B cell (primary cell): Measurements from ENCODE around the gene SLC23A2. TPM values are rescaled to one million over a fixed set of nuclear protein-coding genes. Genes with fewer than 3 reads are reported as not detected.

Source experiments
- ATAC-seq: fragments of 200-7000 bp; cut with Tn5 transposase; one replicate; pipeline ENCODE4 v1.10.0; 2021; ENCODE audit warnings: low read depth, mild to moderate bottlenecking, moderate number of reproducible peaks, moderate library complexity
- CTCF ChIA-PET: fragments of 350-600 bp; sonication (Branson Sonifier 250); formaldehyde crosslinking; loops from one replicate; lab custom pipeline; 2021; ENCODE audit warnings: antibody characterized with exemption, inconsistent platforms; lab: Charles Lee
- POLR2A ChIA-PET: fragments of 350-600 bp; sonication (Branson Sonifier 250); formaldehyde crosslinking; loops from one replicate; lab custom pipeline; 2021; ENCODE audit warnings: antibody characterized with exemption; lab: Charles Lee
- DNase-seq: peaks from one replicate; pipeline ENCODE4 v3.0.0; 2013
- H2AFZ ChIP-seq: 2 replicates; pipeline ENCODE4 v1.6.1; 2012; ENCODE audit warnings: mild to moderate bottlenecking, low read depth, low read length; ENCODE audit not compliant: insufficient read depth, poor library complexity, severe bottlenecking
- H3K27ac ChIP-seq, 2 donors: 1 replicate in 1 of 2; 2 replicates in 1 of 2; pipeline ENCODE4 v1.5.1; 2012 to 2013; ENCODE audit warnings: low read length in 2 of 2, mild to moderate bottlenecking in 2 of 2, moderate library complexity in 1 of 2
- H3K27me3 ChIP-seq, 4 experiments: fragments of 200-600 bp in 1 of 4; sonication (generic) in 1 of 4; replicated peaks in 1 of 4; 1 replicate in 2 of 4; 2 replicates in 2 of 4; pipeline versions ENCODE4 v1.6.1 to v1.7.0; 2013 to 2016; ENCODE audit warnings: low read length in 3 of 4, mild to moderate bottlenecking in 2 of 4, mixed read lengths in 1 of 4, moderate library complexity in 1 of 4; ENCODE audit not compliant: insufficient read depth in 4 of 4, control insufficient read depth in 3 of 4; ENCODE audit errors: control extremely low read depth in 1 of 4
- H3K36me3 ChIP-seq, 2 experiments: replicated peaks in 1 of 2; 1 replicate in 1 of 2; 2 replicates in 1 of 2; pipeline versions ENCODE4 v1.6.1 to v1.7.1; 2013; ENCODE audit warnings: low read length in 1 of 2; ENCODE audit not compliant: insufficient read depth in 2 of 2, control insufficient read depth in 1 of 2; ENCODE audit errors: control extremely low read depth in 1 of 2, extremely low read depth in 1 of 2
- H3K4me1 ChIP-seq, 2 donors: fragments of 200-600 bp in 1 of 2; sonication (generic) in 1 of 2; 1 replicate in 1 of 2; 2 replicates in 1 of 2; pipeline versions ENCODE4 v1.5.1 to v1.6.1; 2013 to 2017; ENCODE audit warnings: low read length in 2 of 2; ENCODE audit not compliant: control insufficient read depth in 2 of 2, insufficient read depth in 2 of 2
- H3K4me2 ChIP-seq: replicated peaks from 2 replicates; pipeline ENCODE3; 2012; ENCODE audit warnings: mild to moderate bottlenecking, low read depth, low read length; ENCODE audit not compliant: poor library complexity, severe bottlenecking
- H3K4me3 ChIP-seq, 5 experiments: fragments of 200-600 bp in 1 of 5; sonication (generic) in 1 of 5; 1 replicate in 3 of 5; 2 replicates in 2 of 5; pipeline versions ENCODE4 v1.5.1 to v1.7.0; 2011 to 2016; ENCODE audit warnings: low read length in 4 of 5, mild to moderate bottlenecking in 4 of 5, low read depth in 2 of 5, control low read depth in 1 of 5, moderate library complexity in 1 of 5; ENCODE audit not compliant: insufficient read depth in 1 of 5; ENCODE audit errors: control extremely low read depth in 1 of 5, extremely low read depth in 1 of 5
- H3K79me2 ChIP-seq: fragments of 200-600 bp; sonication (generic); one replicate; pipeline ENCODE4 v1.6.0; 2016; ENCODE audit warnings: low read length; ENCODE audit not compliant: control insufficient read depth, insufficient read depth
- H3K9ac ChIP-seq: fragments of 200-600 bp; sonication (generic); 2 replicates; pipeline ENCODE4 v1.6.1; 2017; ENCODE audit warnings: mild to moderate bottlenecking, low read length, moderate library complexity
- H3K9me3 ChIP-seq, 3 donors: one replicate each; pipeline versions ENCODE4 v1.6.1 to v1.7.1; 2013; ENCODE audit warnings: low read length in 2 of 3; ENCODE audit not compliant: control insufficient read depth in 2 of 3, insufficient read depth in 1 of 3; ENCODE audit errors: control extremely low read depth in 1 of 3
- H4K20me1 ChIP-seq: 2 replicates; pipeline ENCODE4 v1.6.0; 2012; ENCODE audit warnings: mild to moderate bottlenecking, low read length; ENCODE audit not compliant: insufficient read depth, control insufficient read depth, poor library complexity, severe bottlenecking
- H3K27ac Mint-ChIP-seq: one replicate; pipeline ENCODE4 v1.8.0; 2021; ENCODE audit warnings: mixed read lengths
- H3K27me3 Mint-ChIP-seq: one replicate; pipeline ENCODE4 v1.8.0; 2021; ENCODE audit warnings: mixed read lengths
- H3K4me1 Mint-ChIP-seq: one replicate; pipeline ENCODE4 v1.8.0; 2021; ENCODE audit warnings: mixed read lengths
- H3K4me3 Mint-ChIP-seq: one replicate; pipeline ENCODE4 v1.8.0; 2021; ENCODE audit warnings: mixed read lengths
- H3K9me3 Mint-ChIP-seq: one replicate; pipeline ENCODE4 v1.8.0; 2022; ENCODE audit warnings: mixed read lengths; ENCODE audit not compliant: insufficient read depth
- CTCF ChIP-seq: fragments of 200-600 bp; IDR thresholded peaks from one replicate; pipeline ENCODE4 v1.8.0; 2022; ENCODE audit warnings: antibody characterized with exemption, mild to moderate bottlenecking
- EZH2 ChIP-seq: IDR thresholded peaks from 2 replicates; pipeline ENCODE4 v1.6.1; 2012; ENCODE audit warnings: borderline replicate concordance, low read depth, mild to moderate bottlenecking, moderate library complexity, low read length; ENCODE audit not compliant: insufficient read depth, poor library complexity, severe bottlenecking
- WGBS: methylation state at CpG from one replicate; pipeline ENCODE4 v1.1.5; 2013; ENCODE audit warnings: missing lambda C conversion rate; ENCODE audit not compliant: insufficient coverage; 5-methylcytosine and 5-hydroxymethylcytosine counted together
- intact Hi-C: fragments of 100-400 bp; cut with micrococcal nuclease; formaldehyde crosslinking; loops from one replicate; pipeline ENCODE4 v1.10.0; 2022
- polyA plus RNA-seq: library from polyadenylated mRNA; depleted of rRNA; stranded (reverse); fragments of >200 nt; gene quantifications from 2 replicates; pipeline ENCODE4 v1.2.3, GENCODE V29; 2012
- total RNA-seq, 2 donors: library from RNA; stranded (reverse); fragments of 120-200 nt in 1 of 2; gene quantifications; 1 replicate in 1 of 2; 2 replicates in 1 of 2; pipeline versions ENCODE4 v1.2.3 to v1.2.4, GENCODE V29; 2013 to 2022

SLC23A2 gene
- total and polyA plus RNA-seq, 2 donors (not counting 1 experiment from before 2014, with no cell fraction given): 23.6 to 70.7 TPM

- Histone ChIP-seq H3K27me3 (no peaks in the 10 kb centered on the region), H3K4me2 (no peak overlapping the region), H3K9me3 (no peaks in the 10 kb centered on the region), H3K27ac (no peak overlapping the region), H3K4me3 (no peak overlapping the region), H3K9ac (no peak overlapping the region), H4K20me1 (no peaks in the 10 kb centered on the region), H2AFZ (no peak overlapping the region), H3K79me2 (peaks cover 74% of the 10 kb centered on the region), H3K36me3 (peaks cover 0 to 4% of the 10 kb centered on the region in 2 experiments), H3K4me1 (peaks cover 6 to 14% of the 10 kb centered on the region in 2 donors)
- H3K27ac Mint-ChIP-seq: no peak overlapping the region
- ChIA-PET POLR2A (interaction anchor here (0.5 to 0.7 kb wide), 2 partner anchors 10 to 123 kb away, joined by 3 to 5 read pairs; no protein-coding TSS in a partner anchor), CTCF (interaction anchor here (0.6 to 4.5 kb wide), 18 partner anchors 8 to 344 kb away, joined by 3 to 47 read pairs (median 6); no protein-coding TSS in a partner anchor)
- TF ChIP-seq CTCF (no peak), EZH2 (no peak)
- no CpG with 5 or more reads among the region's 2 CpGs for WGBS
- no peak overlapping the region for H3K4me3 Mint-ChIP-seq
- no peaks in the 10 kb centered on the region for H3K9me3 Mint-ChIP-seq
- no peak for DNase-seq
- no peak for ATAC-seq
- H3K27me3 Mint-ChIP-seq: no peaks in the 10 kb centered on the region
- peaks cover 30% of the 10 kb centered on the region for H3K4me1 Mint-ChIP-seq
- intact Hi-C loops: loop anchor here (2.0 to 5.0 kb wide), 2 partner anchors 16 to 145 kb away; no protein-coding TSS in a partner anchor
Observed at GRCh38 chr20:4957187-4957586, 44.1 kb downstream of the SLC23A2 start.

- Histone ChIP-seq H3K4me2 (no peak overlapping the region), H3K9ac (no peak overlapping the region), H3K9me3 (peaks cover 0 to 3% (median 0%) of the 10 kb centered on the region in 3 donors), H3K27ac (no peak overlapping the region), H3K36me3 (peaks cover 1 to 2% of the 10 kb centered on the region in 2 experiments), H3K4me1 (peaks cover 4 to 6% of the 10 kb centered on the region in 2 donors), H3K79me2 (peaks cover 74% of the 10 kb centered on the region), H4K20me1 (no peaks in the 10 kb centered on the region), H3K27me3 (no peaks in the 10 kb centered on the region), H2AFZ (no peak overlapping the region), H3K4me3 (no peak overlapping the region)
- no peaks in the 10 kb centered on the region for H3K9me3 Mint-ChIP-seq
- no peaks in the 10 kb centered on the region for H3K27me3 Mint-ChIP-seq
- intact Hi-C loops: loop anchor here (1.0 to 5.0 kb wide), 5 partner anchors 16 to 349 kb away; no protein-coding TSS in a partner anchor
- DNase-seq (peak; percentile 74), ATAC-seq (peak; percentile 56)
- ChIA-PET CTCF (interaction anchor here (0.6 to 4.5 kb wide), 66 partner anchors 8 to 350 kb away, joined by 3 to 47 read pairs (median 4); no protein-coding TSS in a partner anchor), POLR2A (interaction anchor here (0.5 to 0.7 kb wide), 2 partner anchors 129 to 212 kb away, joined by 3 to 4 read pairs; no protein-coding TSS in a partner anchor)
- no peak overlapping the region for H3K4me3 Mint-ChIP-seq
- WGBS: no CpG with 5 or more reads among the region's 3 CpGs
- TF ChIP-seq EZH2 (no peak), CTCF (peak; percentile 89)
- H3K27ac Mint-ChIP-seq: no peak overlapping the region
- H3K4me1 Mint-ChIP-seq: peaks cover 22% of the 10 kb centered on the region
Observed at GRCh38 chr20:4956200-4956810, 45.0 kb downstream of the SLC23A2 start.
